Stomach (tissue), 4 donors: ENCODE results near the gene NCF2.

Experiments
- CTCF ChIP-seq, 7 experiments: fragments of 450-650 bp in 4 of 7; fragments of 200-600 bp in 3 of 7; sonication (generic) in 3 of 7; IDR thresholded peaks; one replicate each; pipeline ENCODE4 v1.5.1; 2016 to 2019; ENCODE audit warnings: antibody characterized with exemption in 7 of 7, control low read depth in 2 of 7, mild to moderate bottlenecking in 1 of 7
- POLR2A ChIP-seq, 4 donors: fragments of 450-650 bp; IDR thresholded peaks; one replicate each; pipeline ENCODE4 v1.6.1; 2016; ENCODE audit warnings: antibody characterized with exemption in 4 of 4, control low read depth in 2 of 4, mild to moderate bottlenecking in 1 of 4, moderate library complexity in 1 of 4
- POLR2AphosphoS5 ChIP-seq, 3 donors: sonication (generic); formaldehyde crosslinking; IDR thresholded peaks; one replicate each; pipeline ENCODE4 v1.6.1; 2016; ENCODE audit warnings: antibody characterized with exemption in 3 of 3

- TF ChIP-seq CTCF (IDR thresholded peaks at IDR 0.05) (no peak), POLR2A (IDR thresholded peaks at IDR 0.05) (no peak), POLR2AphosphoS5 (IDR thresholded peaks at IDR 0.05) (no peak)
Measured at GRCh38 chr1:183634429-183635065, 44.3 kb upstream of the NCF2 start.
